GM23248 (cell line): ENCODE results near the gene OR14I1. TPM values are rescaled to one million over a fixed set of nuclear protein-coding genes. Genes with fewer than 3 reads are reported as not detected.
A peak's percentile ranks its signal among the peaks of the same experiment; 100 is the strongest.

Source experiments
- DNase-seq: peaks from one replicate; pipeline ENCODE4 v3.0.0-alpha.2; 2015
- H2AFZ ChIP-seq: fragments of 200-600 bp; sonication (generic); 2 replicates; pipeline ENCODE4 v1.6.1; 2016; ENCODE audit warnings: antibody characterized with exemption
- H3F3A ChIP-seq: fragments of 200-600 bp; sonication (generic); 2 replicates; pipeline ENCODE4 v1.6.1; 2016; ENCODE audit warnings: mild to moderate bottlenecking, antibody characterized with exemption, mixed run types; ENCODE audit not compliant: insufficient read depth
- H3K27ac ChIP-seq: fragments of 200-600 bp; sonication (generic); 2 replicates; pipeline ENCODE4 v1.5.1; 2016; ENCODE audit warnings: mild to moderate bottlenecking
- H3K27me3 ChIP-seq: fragments of 200-600 bp; sonication (generic); replicated peaks from 2 replicates; pipeline ENCODE4 v1.6.1; 2016; ENCODE audit warnings: mild to moderate bottlenecking; ENCODE audit not compliant: insufficient read depth
- H3K36me3 ChIP-seq: fragments of 200-600 bp; sonication (generic); 2 replicates; pipeline ENCODE4 v1.6.1; 2016; ENCODE audit warnings: low read depth, mild to moderate bottlenecking
- H3K4me1 ChIP-seq: fragments of 200-600 bp; sonication (generic); 2 replicates; pipeline ENCODE4 v1.6.1; 2016; ENCODE audit warnings: mild to moderate bottlenecking; ENCODE audit not compliant: insufficient read depth
- H3K4me2 ChIP-seq: fragments of 200-600 bp; sonication (generic); one replicate; pipeline ENCODE4 v1.6.1; 2016; ENCODE audit warnings: mild to moderate bottlenecking; ENCODE audit not compliant: unreplicated experiment
- H3K4me3 ChIP-seq: fragments of 200-600 bp; sonication (generic); 2 replicates; pipeline ENCODE4 v1.5.1; 2016; ENCODE audit warnings: mild to moderate bottlenecking
- H3K79me2 ChIP-seq: fragments of 200-600 bp; sonication (generic); 2 replicates; pipeline ENCODE4 v1.6.1; 2016; ENCODE audit warnings: mild to moderate bottlenecking; ENCODE audit not compliant: insufficient read depth
- H3K9ac ChIP-seq: fragments of 200-600 bp; sonication (generic); 2 replicates; pipeline ENCODE4 v1.6.1; 2016; ENCODE audit warnings: mild to moderate bottlenecking
- H3K9me2 ChIP-seq: fragments of 200-600 bp; sonication (generic); 2 replicates; pipeline ENCODE4 v1.6.1; 2016; ENCODE audit warnings: mixed run types, mild to moderate bottlenecking, moderate library complexity; ENCODE audit not compliant: insufficient read depth
- H3K9me3 ChIP-seq: fragments of 200-600 bp; sonication (generic); one replicate; pipeline ENCODE4 v1.6.1; 2017; ENCODE audit warnings: low read depth
- H4K20me1 ChIP-seq: fragments of 200-600 bp; sonication (generic); 2 replicates; pipeline ENCODE4 v1.6.0; 2016; ENCODE audit not compliant: insufficient read depth
- EZH2 ChIP-seq: fragments of 200-600 bp; sonication (generic); IDR thresholded peaks from 2 replicates; pipeline ENCODE4 v1.6.1; 2018; ENCODE audit warnings: antibody characterized with exemption, mild to moderate bottlenecking; ENCODE audit not compliant: insufficient read depth, poor library complexity, severe bottlenecking
- EZH2phosphoT487 ChIP-seq: fragments of 200-600 bp; sonication (generic); IDR thresholded peaks from 2 replicates; pipeline ENCODE4 v1.6.1; 2018; ENCODE audit warnings: antibody characterized with exemption, moderate library complexity, mild to moderate bottlenecking, low read depth; ENCODE audit not compliant: insufficient read depth
- WGBS, 2 experiments: methylation state at CpG; one replicate each; pipeline ENCODE4 v1.1.6; 2015 to 2017; ENCODE audit warnings: low lambda C conversion rate in 2 of 2, low coverage in 1 of 2; ENCODE audit errors: missing lambda C conversion rate in 2 of 2; 5-methylcytosine and 5-hydroxymethylcytosine counted together
- in situ Hi-C: fragments of 300-500 bp; cut with MboI; formaldehyde crosslinking; loops from 2 replicates; pipeline ENCODE4 v1.15.0; 2020
- polyA plus RNA-seq: library from polyadenylated mRNA; unstranded; fragments of >200 nt; fragmentation: Nextera tagmentation; extraction: Ambion mirVana; gene quantifications from 2 replicates; pipeline ENCODE4 v1.2.1, GENCODE V29; 2016
- total RNA-seq: library from RNA; depleted of rRNA; stranded (reverse); fragments of >200 nt; shearing (Covaris generic); gene quantifications from 2 replicates; pipeline ENCODE4 v1.2.3, GENCODE V29; 2014

Gene OR14I1
- total and polyA plus RNA-seq, 2 experiments from 2014 or later = not detected

GRCh38 chr1:248730507-248731335 lies 28.2 kb upstream of the OR14I1 start:
- Histone ChIP-seq H2AFZ (no peak overlapping the region; the same call in 1 of the 2 replicates), H4K20me1 (no peaks in the 10 kb centered on the region), H3K27ac (no peak overlapping the region), H3K4me3 (0 out of 2 replicates have a peak overlapping the region, but pooled peaks have one; percentile 32), H3K79me2 (no peaks in the 10 kb centered on the region), H3K27me3 (no peaks in the 10 kb centered on the region), H3K9ac (no peak overlapping the region), H3K4me1 (no peaks in the 10 kb centered on the region), H3K9me2 (no peaks in the 10 kb centered on the region), H3K9me3 (no peaks in the 10 kb centered on the region), H3F3A (no peaks in the 10 kb centered on the region), H3K36me3 (no peaks in the 10 kb centered on the region), H3K4me2 (no peak overlapping the region)
- DNase-seq = peak; percentile 17
- in situ Hi-C loops = no loop called here
- WGBS, 2 experiments = 36 to 41% methylated on average over 12 to 13 of the region's 13 CpGs
- TF ChIP-seq EZH2 (no peak), EZH2phosphoT487 (no peak)

GRCh38 chr1:248714248-248714647 lies 11.7 kb upstream of the OR14I1 start:
- Histone ChIP-seq H3K9me3 (no peaks in the 10 kb centered on the region), H3K9ac (no peak overlapping the region), H3K27me3 (no peaks in the 10 kb centered on the region), H3K79me2 (no peaks in the 10 kb centered on the region), H3K27ac (no peak overlapping the region), H2AFZ (no peak overlapping the region), H3K9me2 (no peaks in the 10 kb centered on the region), H3K4me2 (no peak overlapping the region), H4K20me1 (no peaks in the 10 kb centered on the region), H3K36me3 (no peaks in the 10 kb centered on the region), H3F3A (no peaks in the 10 kb centered on the region), H3K4me3 (no peak overlapping the region), H3K4me1 (no peaks in the 10 kb centered on the region)
- TF ChIP-seq EZH2 (no peak), EZH2phosphoT487 (no peak)
- 9% methylated on average over 3 of the region's 3 CpGs for WGBS, 2 experiments
- in situ Hi-C loops = no loop called here
- DNase-seq = no peak

GRCh38 chr1:248710305-248710900 lies 7.8 kb upstream of the OR14I1 start:
- in situ Hi-C loops = no loop called here
- no peak overlapping the region for H2AFZ ChIP-seq
- TF ChIP-seq EZH2 (no peak), EZH2phosphoT487 (no peak)
- H3K9me2 ChIP-seq = no peaks in the 10 kb centered on the region
- 30 to 41% methylated on average over 4 of the region's 4 CpGs for WGBS, 2 experiments
- H3K27me3 ChIP-seq = no peaks in the 10 kb centered on the region
- H3K4me3 ChIP-seq = no peak overlapping the region
- H4K20me1 ChIP-seq = no peaks in the 10 kb centered on the region
- H3K4me2 ChIP-seq = no peak overlapping the region
- no peaks in the 10 kb centered on the region for H3K36me3 ChIP-seq
- H3K27ac ChIP-seq = no peak overlapping the region
- H3K4me1 ChIP-seq = no peaks in the 10 kb centered on the region
- no peak for DNase-seq
- no peaks in the 10 kb centered on the region for H3K79me2 ChIP-seq
- no peak overlapping the region for H3K9ac ChIP-seq
- H3K9me3 ChIP-seq = no peaks in the 10 kb centered on the region
- no peaks in the 10 kb centered on the region for H3F3A ChIP-seq

GRCh38 chr1:248704606-248705005 lies 2.0 kb upstream of the OR14I1 start:
- H3K4me1 ChIP-seq = no peaks in the 10 kb centered on the region
- no peak overlapping the region for H3K9ac ChIP-seq
- H3K4me3 ChIP-seq = no peak overlapping the region
- TF ChIP-seq EZH2 = no peak
- TF ChIP-seq EZH2phosphoT487 = no peak
- in situ Hi-C loops = no loop called here
- no peaks in the 10 kb centered on the region for H3F3A ChIP-seq
- H4K20me1 ChIP-seq = no peaks in the 10 kb centered on the region
- no peaks in the 10 kb centered on the region for H3K9me2 ChIP-seq
- no peak overlapping the region for H3K4me2 ChIP-seq
- no peak overlapping the region for H2AFZ ChIP-seq
- 8 to 9% methylated on average over 2 of the region's 2 CpGs for WGBS, 2 experiments
- no peaks in the 10 kb centered on the region for H3K9me3 ChIP-seq
- H3K36me3 ChIP-seq = no peaks in the 10 kb centered on the region
- no peaks in the 10 kb centered on the region for H3K27me3 ChIP-seq
- H3K27ac ChIP-seq = no peak overlapping the region
- no peak for DNase-seq
- no peaks in the 10 kb centered on the region for H3K79me2 ChIP-seq
